Psoas muscle (tissue), 8 donors: ENCODE measurements around the gene WIPF2. TPM values are rescaled to one million over a fixed set of nuclear protein-coding genes. Genes with fewer than 3 reads are reported as not detected.

ENCODE experiments used
- ATAC-seq, 4 donors: fragments of 200-7000 bp; cut with Tn5 transposase; one replicate each; pipeline ENCODE4 v1.9.1; 2020; ENCODE audit warnings: moderate library complexity in 3 of 4, mild to moderate bottlenecking in 2 of 4
- DNase-seq, 2 donors: peaks; one replicate each; pipeline ENCODE4 v3.0.0-alpha.2; 2020
- H3K27ac ChIP-seq: fragments of 200-600 bp; one replicate; pipeline ENCODE4 v1.8.0; 2022
- H3K27me3 ChIP-seq, 3 donors: fragments of 200-600 bp in 1 of 3; one replicate each; pipeline versions ENCODE4 v1.6.1 to v1.8.0; 2013 to 2022; ENCODE audit warnings: low read length in 2 of 3, mild to moderate bottlenecking in 2 of 3, moderate library complexity in 1 of 3; ENCODE audit not compliant: insufficient read depth in 3 of 3
- H3K36me3 ChIP-seq, 2 donors: fragments of 200-600 bp in 1 of 2; one replicate each; pipeline versions ENCODE4 v1.6.1 to v1.8.0; 2013 to 2022; ENCODE audit warnings: low read depth in 1 of 2, mild to moderate bottlenecking in 1 of 2, moderate library complexity in 1 of 2; ENCODE audit not compliant: insufficient read depth in 1 of 2
- H3K4me1 ChIP-seq: fragments of 200-600 bp; one replicate; pipeline ENCODE4 v1.8.0; 2022
- H3K4me3 ChIP-seq: fragments of 200-600 bp; one replicate; pipeline ENCODE4 v1.8.0; 2022; ENCODE audit warnings: mild to moderate bottlenecking
- H3K9me3 ChIP-seq: fragments of 200-600 bp; one replicate; pipeline ENCODE4 v1.8.0; 2022
- CTCF ChIP-seq: fragments of 200-600 bp; IDR thresholded peaks from one replicate; pipeline ENCODE4 v1.8.0; 2022; ENCODE audit warnings: antibody characterized with exemption
- WGBS, 3 donors: extraction: QIAGEN DNeasy Blood & Tissue Kit; methylation state at CpG; one replicate each; pipeline versions ENCODE4 v1.1.6 to v1.1.7; 2013; 5-methylcytosine and 5-hydroxymethylcytosine counted together
- intact Hi-C, 2 donors: fragments of 100-400 bp; cut with DNase I; formaldehyde crosslinking; loops; one replicate each; pipeline versions ENCODE4 v1.11.0 to v1.14.2; 2022
- polyA plus RNA-seq, 3 donors: library from polyadenylated mRNA; stranded (reverse); fragments of 200-250 nt; gene quantifications; one replicate each; pipeline ENCODE4 v1.2.3, GENCODE V29; 2013
- total RNA-seq, 4 donors: library from RNA; stranded (reverse); fragmentation: NEBNext Ultra II Directional in 2 of 4; extraction: Animal tissue kit (Norgen Biotek cat#: 25700) in 2 of 4; gene quantifications; one replicate each; pipeline versions ENCODE4 v1.2.1 to v1.2.4, GENCODE V29; 2021 to 2023
- donor health status: healthy with polysubstance abuse.
- donor health status: DM: no; HTN: no; CAD: no; lungs with moderate emphysema.
- donor health status: Bipolar disorder and iron deficiency.
- donor health status: healthy.
- donor health status: DM: yes; HTN: yes; CAD: no.
- donor health status: DM: no; HTN: no; CAD: no.
- donor health status: DM: no; HTN: no; CAD: no.
- donor health status: DM: yes; HTN: yes; CAD: no.

Gene WIPF2
- total and polyA plus RNA-seq, 7 donors = 4.0 to 10.5 (median 8.1) TPM

DNA sequence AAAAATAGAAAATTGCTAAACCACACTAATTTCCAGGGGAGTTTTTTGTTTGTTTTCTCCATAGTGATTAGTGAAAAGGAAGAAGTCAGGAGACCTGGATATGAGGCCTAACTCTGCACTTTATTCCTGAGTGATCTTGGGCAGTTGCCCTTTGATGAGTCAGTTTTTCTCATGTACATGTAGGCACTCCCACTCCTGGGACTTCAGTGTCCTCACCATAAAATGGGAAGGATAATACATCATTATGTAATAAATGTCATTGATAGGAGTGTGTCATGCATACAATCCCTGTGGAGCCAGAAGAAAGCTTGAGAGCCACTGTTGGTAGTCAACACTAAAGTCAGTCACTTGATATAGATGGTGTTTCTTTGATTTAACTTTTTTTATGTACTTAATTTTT, 32.5 kb downstream of the WIPF2 start:
- Histone ChIP-seq H3K9me3 (no peaks in the 10 kb centered on the region), H3K27ac (no peak overlapping the region), H3K36me3 (peaks cover under 1 to 6% of the 10 kb centered on the region in 2 donors), H3K27me3 (no peaks in the 10 kb centered on the region), H3K4me1 (peaks cover 12% of the 10 kb centered on the region), H3K4me3 (no peak overlapping the region)
- DNase-seq (no peak), ATAC-seq (peak; percentile 69 to 88 (median 83))
- intact Hi-C loops = no loop called here
- TF ChIP-seq CTCF = no peak

- Histone ChIP-seq H3K27me3 (no peaks in the 10 kb centered on the region), H3K4me3 (no peak overlapping the region), H3K36me3 (peaks cover 10 to 26% of the 10 kb centered on the region in 2 donors), H3K27ac (no peak overlapping the region), H3K4me1 (peaks cover 12% of the 10 kb centered on the region), H3K9me3 (no peaks in the 10 kb centered on the region)
- 88 to 93% (median 90%) methylated on average over 3 of the region's 3 CpGs for WGBS, 3 donors
- ATAC-seq (no peak), DNase-seq (no peak)
- TF ChIP-seq CTCF = no peak
- intact Hi-C loops = no loop called here
Observed at GRCh38 chr17:40253565-40253964, 34.5 kb downstream of the WIPF2 start.

GRCh38 chr17:40259505-40259904, 40.4 kb downstream of the WIPF2 start:
- Histone ChIP-seq H3K4me1 (no peaks in the 10 kb centered on the region), H3K36me3 (peaks cover 18 to 84% of the 10 kb centered on the region in 2 donors), H3K27ac (no peak overlapping the region), H3K27me3 (no peaks in the 10 kb centered on the region), H3K4me3 (no peak overlapping the region), H3K9me3 (no peaks in the 10 kb centered on the region)
- intact Hi-C loops = no loop called here
- ATAC-seq = no peak
- WGBS, 3 donors = 93 to 96% (median 93%) methylated on average over 2 of the region's 2 CpGs
- DNase-seq = no peak
- no peak for TF ChIP-seq CTCF

- H3K36me3 ChIP-seq = peaks cover 22 to 95% of the 10 kb centered on the region in 2 donors
Observed at GRCh38 chr17:40260528-40260927, 41.4 kb downstream of the WIPF2 start.

More at GRCh38 chr17:40260528-40260927, 41.4 kb downstream of the WIPF2 start:
- Histone ChIP-seq H3K9me3 (no peaks in the 10 kb centered on the region), H3K4me1 (no peaks in the 10 kb centered on the region), H3K27me3 (no peaks in the 10 kb centered on the region), H3K4me3 (no peak overlapping the region), H3K27ac (no peak overlapping the region)
- 84 to 88% (median 85%) methylated on average over 7 of the region's 7 CpGs for WGBS, 3 donors
- no peak for ATAC-seq
- intact Hi-C loops = no loop called here
- no peak for TF ChIP-seq CTCF
- no peak for DNase-seq
